HG03097 (cell line): ENCODE measurements around the gene TMC5.
"Not testable (repeated sequence)": the region's sequence is repeated elsewhere in the genome, so short reads cannot be mapped to it uniquely, and the experiment has no call there.

ENCODE experiments used
- ATAC-seq: cut with Tn5 transposase; IDR thresholded peaks from one replicate; pipeline ENCODE4 v1.9.1; 2021; ENCODE audit not compliant: unreplicated experiment, low FRiP score

TMC5 gene, protein sequence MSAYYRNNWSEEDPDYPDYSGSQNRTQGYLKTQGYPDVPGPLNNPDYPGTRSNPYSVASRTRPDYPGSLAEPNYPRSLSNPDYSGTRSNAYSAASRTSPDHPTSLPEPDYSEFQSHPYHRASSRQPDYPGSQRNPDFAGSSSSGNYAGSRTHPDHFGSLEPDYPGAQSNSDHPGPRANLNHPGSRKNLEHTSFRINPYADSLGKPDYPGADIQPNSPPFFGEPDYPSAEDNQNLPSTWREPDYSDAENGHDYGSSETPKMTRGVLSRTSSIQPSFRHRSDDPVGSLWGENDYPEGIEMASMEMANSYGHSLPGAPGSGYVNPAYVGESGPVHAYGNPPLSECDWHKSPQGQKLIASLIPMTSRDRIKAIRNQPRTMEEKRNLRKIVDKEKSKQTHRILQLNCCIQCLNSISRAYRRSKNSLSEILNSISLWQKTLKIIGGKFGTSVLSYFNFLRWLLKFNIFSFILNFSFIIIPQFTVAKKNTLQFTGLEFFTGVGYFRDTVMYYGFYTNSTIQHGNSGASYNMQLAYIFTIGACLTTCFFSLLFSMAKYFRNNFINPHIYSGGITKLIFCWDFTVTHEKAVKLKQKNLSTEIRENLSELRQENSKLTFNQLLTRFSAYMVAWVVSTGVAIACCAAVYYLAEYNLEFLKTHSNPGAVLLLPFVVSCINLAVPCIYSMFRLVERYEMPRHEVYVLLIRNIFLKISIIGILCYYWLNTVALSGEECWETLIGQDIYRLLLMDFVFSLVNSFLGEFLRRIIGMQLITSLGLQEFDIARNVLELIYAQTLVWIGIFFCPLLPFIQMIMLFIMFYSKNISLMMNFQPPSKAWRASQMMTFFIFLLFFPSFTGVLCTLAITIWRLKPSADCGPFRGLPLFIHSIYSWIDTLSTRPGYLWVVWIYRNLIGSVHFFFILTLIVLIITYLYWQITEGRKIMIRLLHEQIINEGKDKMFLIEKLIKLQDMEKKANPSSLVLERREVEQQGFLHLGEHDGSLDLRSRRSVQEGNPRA

DNA sequence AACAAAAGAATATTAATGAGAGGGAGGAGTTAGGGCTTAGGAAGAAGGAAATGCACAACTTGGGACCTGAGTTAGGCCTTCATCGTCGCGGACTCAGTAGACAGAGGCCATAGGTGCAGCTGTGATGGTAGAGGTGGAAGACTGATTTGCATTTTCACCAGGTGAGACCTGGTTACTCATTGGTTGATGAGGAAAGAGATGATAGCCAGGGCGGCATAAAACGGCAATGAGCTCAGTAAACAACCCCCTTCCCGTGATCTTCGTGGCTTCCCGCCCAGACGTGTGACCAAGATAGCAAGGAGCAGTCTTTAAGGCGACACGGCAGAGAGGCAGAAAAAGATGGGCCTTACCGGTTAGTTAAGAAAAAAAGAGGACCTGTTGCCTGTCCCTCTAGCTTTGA, at the start of gene TMC5:
TMC5 (plus strand) TSS at position 244 of the 400 bp plus-strand sequence. CDS start 22,156 bp downstream, outside the sequence.
- ATAC-seq, result no peak

DNA sequence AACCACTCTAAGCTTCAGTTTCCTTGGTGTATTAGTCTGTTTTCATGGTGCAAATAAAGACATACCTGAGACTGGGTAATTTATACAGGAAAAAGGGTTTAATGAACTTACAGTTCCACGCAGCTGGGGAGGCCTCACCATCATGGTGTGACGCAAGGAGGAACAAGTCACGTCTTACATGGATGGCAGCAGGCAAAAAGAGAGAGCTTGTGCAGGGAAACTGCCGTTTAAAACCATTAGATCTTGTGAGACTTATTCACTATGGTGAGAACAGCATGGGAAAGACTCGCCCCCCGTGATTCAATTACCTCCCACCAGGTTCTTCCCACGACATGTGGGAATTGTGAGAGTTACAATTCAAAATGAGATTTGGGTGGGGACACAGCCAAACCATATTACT, 45.1 kb upstream of the TMC5 start:
- ATAC-seq, result not testable (repeated sequence)

DNA sequence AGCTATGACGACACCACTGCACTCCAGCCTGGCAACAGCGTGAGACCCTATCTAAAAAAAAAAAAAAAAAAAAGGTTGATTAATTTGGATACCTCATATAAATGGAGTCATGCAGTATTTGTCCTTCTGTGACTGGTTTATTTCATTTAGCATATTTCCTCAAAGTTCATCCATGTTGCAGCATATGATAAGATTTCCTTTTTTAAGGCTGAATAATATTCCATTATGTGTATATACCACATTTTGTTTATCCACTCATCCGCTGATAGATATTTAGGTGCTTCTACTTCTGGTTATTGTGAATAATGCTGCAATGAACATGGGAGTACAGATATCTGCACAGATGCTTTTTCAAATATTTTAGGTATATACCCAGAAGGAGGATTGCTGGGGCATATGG, 43.3 kb upstream of the TMC5 start:
- no peak for ATAC-seq

DNA sequence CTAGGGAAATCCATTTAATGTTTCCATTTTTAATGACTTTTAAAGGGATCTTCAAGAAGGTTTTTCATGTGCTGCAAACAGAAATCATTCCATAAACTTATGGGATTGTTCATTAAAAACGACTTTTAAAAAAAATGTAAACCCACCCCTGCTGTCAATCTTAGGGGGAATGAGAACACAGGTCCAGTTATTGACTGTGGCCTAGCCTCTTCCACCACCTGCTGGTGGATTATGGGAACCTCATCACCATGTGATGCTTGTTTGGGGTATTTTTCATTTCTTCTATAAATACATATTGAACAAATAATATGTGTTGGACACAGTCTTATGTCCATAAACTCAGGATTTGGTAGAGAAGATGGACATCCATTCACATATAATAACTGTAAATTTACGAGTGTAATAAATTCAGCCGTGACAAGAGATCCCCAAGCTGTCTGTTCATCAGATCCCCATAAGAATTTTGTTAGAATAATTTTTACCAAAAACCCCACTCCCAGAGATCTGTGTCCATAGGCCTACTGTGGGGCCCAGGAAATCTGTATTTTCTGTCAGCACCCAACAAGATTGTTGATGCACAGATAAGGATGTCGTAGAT, 42.0 kb upstream of the TMC5 start:
- no peak for ATAC-seq

DNA sequence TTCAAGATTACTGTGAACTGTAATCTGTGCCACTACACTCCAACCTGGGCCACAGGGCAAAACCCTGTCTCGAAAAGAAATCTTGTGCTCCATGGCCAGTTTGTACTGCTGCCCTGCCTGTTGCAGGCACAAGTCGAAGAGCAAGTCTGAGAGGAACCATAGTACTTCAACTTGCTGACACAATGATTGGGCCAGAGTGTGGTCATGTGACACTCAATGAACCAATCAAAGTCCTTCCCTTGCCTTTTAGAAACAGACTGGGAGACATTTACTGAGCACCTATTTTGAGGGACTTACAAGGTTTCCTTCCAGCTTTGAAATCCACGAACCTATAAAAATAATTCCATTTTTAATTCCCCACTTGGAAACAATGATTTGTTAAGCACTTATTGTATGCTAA, 39.8 kb upstream of the TMC5 start:
- ATAC-seq, result no peak

DNA sequence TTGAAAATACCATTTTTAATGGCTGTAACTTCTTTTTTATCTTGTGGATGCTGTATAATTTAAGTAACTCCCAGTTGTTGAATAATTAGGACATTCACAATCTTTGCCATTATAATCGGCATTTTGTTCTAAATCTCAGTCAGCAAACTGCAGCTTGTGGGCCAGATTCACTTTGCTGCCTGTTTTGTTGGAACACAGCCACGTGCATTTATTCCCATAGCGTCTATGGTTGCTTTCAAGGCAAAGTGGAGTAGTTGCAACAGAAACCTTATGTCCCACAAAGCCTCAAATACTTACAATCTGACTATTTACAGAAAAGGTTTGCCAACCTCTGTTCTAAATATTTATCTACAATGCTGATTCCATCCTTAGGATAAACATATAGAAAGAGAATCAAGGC, 39.2 kb upstream of the TMC5 start:
- no peak for ATAC-seq

DNA sequence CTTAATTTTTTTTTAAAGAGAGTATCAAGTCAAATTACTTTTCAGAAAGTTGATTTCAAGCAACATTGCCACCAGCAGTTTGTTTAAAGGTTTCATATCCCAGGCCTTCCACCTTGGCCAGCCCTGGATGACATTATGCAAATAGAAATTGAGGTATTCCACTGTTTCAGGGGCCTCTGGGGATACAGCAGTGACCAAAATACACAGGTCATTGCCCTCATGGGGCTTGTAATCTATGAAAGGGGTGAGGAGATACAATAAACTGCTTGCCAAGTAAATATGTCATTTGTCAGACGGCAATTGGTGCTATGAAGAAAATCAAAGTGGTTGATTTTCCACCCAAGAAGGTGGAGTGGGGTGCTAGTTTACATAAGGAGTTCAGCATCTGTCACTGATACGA, 37.8 kb upstream of the TMC5 start:
- ATAC-seq, result no peak

DNA sequence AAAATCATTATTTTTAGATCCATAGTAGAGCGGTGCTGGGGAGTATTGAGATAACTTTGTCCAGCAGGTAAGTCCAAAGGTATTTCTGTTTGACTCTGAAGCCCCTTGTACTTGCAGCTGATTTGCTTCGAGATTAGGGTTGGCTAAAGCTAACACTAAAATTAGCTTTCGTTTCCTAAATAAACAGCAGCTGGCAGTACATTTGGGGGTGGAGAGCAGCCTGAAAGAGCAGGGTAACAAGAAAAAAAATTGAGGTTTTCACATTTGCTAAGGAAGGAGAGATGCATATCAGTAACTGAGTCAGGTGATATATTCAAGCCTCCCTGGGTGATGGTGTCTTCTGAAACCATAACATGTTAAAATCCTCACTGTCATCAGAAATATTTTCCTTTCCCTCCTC, 37.4 kb upstream of the TMC5 start:
- no peak for ATAC-seq

DNA sequence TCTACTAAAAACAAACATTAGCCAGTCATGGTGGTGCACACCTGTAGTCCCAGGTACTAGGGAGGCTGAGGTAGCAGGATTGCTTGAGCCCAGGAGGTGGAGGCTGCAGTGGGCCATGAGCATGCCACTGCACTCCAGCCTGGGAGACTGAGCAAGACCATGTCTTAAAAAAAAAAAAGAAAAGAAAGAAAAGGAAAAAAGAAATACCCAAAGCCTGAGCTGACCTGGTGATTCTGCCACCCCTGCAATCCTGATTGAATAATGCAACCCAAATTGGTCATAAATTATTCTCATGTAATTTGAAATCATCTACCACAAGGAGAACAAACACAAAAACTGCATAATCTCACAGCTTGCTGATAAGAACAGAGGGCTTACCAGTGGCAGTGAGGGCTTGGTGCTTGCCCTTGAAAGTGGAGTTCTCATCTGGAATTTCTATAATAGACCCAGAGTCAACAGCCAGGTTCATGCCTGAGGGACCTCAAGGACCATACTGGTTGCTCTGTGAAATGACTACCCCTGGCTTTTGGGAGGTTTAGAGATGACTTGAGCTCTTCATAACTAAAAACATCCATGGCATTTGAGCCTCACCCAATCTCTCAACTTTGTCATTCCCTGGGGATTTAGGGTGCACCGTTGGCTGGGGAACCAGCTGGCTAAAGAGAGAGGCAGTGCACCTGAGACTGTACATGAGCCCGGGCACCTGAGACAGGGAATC, 35.4 kb upstream of the TMC5 start:
- no peak for ATAC-seq

DNA sequence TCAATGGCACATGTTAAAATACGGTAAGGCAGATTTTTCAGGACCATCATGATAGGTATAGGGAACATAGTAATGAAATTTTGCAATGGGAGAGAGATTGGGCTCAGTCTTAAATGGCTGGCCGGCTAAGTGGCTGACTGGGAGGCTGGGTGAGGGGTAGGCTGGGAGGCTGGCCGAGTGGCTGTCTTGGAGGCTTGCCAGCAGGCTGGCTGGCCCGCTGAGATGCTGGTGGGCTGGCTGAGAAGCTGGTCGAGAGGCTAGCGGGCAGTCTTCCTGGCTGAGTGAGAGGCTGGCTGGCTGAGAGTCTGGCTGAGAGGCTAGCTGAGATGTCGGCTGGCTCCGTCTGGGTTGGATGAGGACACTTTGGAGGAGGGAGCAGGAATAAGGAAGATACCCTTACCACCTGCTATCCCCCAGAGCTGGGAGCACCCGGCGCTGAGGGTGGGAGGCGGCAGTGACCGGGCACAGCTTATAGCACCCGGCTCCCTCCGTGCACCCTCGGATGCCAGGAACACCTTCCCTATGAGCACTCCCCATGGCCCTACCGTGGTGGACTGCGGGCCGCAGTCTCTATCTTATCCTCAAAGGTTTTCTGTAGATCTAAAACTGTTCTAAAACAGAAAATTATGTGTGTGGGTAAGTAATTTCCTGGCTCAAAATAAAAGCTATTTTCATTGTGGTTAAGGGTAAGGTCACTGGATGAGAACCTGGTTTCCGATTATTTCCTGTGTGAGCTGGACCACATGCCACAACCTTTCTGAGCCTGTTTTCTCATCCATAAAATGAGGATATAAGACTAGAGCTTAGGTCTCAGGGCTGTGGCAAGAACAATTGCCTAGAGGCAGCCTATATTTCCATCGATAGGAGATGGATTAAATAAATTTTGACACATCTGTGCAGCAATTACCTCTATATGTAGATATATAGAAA, 34.5 kb upstream of the TMC5 start:
- no peak for ATAC-seq

DNA sequence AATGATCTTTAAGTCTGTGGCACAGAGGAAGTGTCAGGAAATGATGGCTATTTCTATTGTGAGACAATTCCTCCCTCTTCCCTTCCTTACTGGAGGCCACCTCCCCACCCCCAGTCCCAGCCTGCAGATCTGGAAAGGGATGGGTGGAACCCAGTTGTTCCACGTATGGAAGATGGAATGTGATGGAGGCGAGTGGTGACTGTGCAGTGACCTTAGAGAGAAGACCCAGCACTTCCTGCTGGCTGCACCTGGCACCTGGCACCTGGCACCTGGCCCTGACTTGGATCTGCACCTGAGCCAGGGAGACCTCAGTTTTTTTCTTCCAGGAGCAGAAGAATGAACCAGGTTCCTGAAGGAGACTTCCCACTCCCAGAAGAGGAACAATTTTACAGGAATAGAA, 33.0 kb upstream of the TMC5 start:
- no peak for ATAC-seq

DNA sequence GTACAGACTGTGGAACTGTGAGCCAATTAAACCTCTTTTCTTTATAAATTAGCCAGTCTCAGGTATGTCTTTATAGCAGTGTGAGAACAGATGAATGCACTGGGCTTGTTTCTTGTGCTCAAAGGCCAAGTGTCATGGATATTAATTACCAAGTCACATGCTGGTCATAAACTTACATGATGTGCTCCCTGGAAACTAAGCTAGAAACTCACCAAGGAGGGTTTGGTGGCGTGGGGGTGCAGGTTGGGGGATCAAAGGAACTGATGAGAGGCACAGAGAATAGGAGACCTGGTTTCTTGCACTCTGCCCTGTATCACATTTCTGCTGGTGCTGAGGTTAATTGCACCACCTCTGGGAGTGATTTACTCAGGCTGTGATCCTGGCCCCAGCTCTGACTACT, 31.2 kb upstream of the TMC5 start:
- no peak for ATAC-seq

DNA sequence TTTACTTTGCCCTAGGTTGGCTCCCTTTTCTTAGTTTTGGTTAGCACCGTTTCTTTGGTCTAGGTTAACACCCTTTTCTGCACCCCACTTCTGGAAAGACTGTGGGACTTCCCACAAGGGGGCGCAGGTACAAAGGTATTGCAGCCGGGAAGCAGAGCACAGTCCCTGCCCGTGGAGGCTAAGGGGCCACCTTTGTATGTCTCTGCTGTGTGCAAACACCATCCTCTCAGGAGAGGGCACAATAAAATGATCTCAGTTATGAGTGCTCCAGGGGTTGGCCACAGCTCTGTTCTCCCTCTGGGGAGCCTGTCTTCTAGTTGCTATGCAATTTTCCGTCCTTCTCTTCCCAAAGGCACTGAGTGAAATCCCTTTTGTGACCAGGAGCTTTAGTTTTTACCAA, 28.4 kb upstream of the TMC5 start:
- ATAC-seq, result no peak

DNA sequence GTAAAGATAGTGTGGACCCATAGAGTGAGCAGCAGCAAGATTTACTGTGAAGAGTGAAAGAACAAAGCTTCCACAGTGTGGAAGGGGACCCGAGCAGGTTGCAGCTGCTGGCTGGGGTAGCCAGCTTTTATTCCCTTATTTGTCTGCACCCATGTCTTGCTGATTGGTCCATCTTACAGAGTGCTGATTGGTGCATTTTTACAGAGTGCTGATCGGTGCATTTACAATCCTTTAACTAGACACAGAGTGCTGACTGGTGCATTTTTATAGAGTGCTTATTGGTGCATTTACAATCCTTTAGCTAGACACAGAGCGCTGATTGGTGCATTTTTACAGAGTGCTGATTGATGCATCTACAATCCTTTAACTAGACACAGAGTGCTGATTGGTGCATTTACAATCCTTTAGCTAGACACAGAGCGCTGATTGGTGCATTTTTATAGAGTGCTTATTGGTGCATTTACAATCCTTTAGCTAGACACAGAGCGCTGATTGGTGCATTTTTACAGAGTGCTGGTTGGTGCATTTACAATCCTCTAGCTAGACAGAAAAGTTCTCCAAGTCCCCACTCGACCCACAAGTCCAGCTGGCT, 26.4 kb upstream of the TMC5 start:
- ATAC-seq, result not testable (repeated sequence)

DNA sequence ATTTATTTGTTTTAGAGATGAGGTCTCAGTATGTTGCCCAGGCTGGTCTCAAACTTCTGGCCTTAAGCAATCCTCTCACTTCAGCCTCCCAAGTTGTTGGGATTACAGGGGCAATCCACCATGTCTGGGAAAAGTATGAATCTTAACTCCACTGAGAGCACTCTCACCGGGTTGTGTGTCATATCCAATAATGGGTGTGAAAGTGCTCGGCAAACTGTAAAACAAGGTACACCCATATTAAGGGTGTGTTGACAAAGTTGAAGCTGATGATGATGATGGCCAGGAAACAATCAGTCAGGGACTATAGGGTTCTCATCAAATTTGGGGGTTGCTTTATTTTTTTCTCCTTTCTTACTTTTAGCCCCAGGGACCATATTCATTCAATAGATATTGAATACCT, 25.3 kb upstream of the TMC5 start:
- ATAC-seq, result no peak

DNA sequence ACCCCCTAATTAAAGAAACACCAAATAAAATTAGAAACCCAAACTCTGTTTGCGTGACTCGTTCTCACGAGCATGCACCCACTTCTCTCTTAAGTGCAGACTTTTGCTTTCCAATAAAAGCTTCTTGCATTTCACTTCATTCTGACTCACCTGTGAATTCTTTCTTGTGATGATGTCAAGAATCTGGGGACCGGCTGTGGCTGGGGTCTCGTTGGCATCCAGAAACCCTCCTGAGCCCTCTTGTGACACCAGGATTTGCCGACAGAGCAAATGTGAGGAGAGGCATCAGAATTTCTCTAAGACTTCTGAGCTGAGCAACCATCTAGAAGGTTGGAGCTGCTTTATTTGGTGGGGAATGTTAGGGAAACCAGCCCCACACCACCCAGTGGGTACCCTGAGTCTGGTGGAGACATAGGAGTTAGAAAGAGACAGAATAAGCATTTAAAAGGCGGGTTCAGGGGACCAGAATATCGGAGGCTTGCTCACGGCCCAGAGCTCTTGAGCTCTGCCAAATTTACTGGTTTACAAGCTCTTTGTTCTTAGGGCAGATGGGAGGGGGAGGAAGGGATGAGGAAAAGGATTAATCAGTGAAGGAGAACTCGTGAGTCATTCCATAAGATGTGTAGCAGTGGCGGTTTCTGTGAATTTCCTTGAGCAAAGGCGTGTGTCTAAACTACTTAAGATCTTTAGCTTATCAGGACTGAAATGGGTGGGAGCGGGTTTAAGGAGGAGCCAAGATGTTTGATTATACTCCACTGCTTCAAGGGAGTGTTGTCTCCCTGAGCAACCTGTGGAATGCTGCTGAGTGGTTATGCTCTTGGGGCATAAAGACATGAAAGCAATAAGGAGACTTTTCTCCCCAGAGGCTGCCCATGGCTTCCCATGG, 24.2 kb upstream of the TMC5 start:
- no peak for ATAC-seq

DNA sequence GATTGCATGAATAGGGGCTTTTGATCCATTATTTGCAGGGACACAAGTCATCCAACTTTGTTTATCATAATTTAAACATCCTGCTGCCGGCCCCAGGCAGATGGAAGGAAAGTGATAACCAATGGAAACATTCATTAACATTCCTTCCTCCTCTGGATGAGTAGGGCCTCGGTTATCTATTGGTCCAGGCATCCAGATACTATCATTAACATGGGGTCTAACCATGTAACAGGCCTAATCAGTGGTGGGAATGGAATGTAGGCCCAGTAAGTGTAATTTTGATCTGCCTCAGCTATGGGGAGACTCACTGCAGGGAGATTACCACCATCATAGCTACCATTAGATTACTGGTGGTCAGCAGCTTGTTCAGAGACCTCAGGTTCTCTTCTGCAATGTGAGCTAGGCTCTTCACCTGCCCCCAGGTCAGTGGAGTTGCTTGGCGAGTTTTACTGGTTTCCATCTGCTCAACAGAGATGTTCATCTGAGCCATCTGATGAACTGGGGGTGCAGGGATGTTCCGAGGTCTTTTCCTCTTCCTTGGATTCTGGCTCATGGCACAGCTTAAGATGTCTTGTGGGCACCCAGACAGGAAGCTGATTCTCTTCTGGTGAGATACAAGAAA, 21.9 kb upstream of the TMC5 start:
- not testable (repeated sequence) for ATAC-seq

DNA sequence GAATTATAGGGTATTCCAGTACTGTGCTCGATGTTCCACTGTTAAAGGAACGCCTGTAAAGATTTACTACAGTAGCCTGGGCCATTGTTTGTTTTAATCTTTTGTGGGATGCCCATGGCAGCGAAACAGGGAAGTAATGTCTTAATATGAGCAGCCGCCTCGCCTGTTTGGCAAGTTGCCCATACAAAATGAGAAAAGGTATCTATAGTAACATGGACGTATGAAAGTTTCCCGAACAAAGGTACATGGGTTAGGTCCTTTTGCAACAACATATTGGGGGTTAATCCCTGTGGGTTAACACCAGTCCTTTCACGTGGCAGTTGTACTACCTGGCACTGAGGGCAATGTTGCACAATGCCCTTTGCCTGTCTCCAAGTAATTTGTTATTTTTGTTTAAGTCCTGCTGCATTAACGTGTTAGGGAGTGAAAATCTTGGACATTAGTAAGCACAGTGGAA, 21.1 kb upstream of the TMC5 start:
- no peak for ATAC-seq
